ENCODE results near the gene GEMIN4. TPM values are rescaled to one million over a fixed set of nuclear protein-coding genes. Genes with fewer than 3 reads are reported as not detected.

Gene GEMIN4
- total RNA-seq, 4 donors from 2014 or later: 10.5 to 70.3 (median 12.4) TPM

- in situ Hi-C loops (cut with MboI; ENCODE audit: low pct_ligation_motif_present in 1 of 4, low pct_unique_long_range_greater_than_20kb in 1 of 4, low sequenced_read_pairs in 3 of 4): no loop called here
These were observed 5.9 kb downstream of the GEMIN4 start for GRCh38 chr17:746181-746580.

DNA sequence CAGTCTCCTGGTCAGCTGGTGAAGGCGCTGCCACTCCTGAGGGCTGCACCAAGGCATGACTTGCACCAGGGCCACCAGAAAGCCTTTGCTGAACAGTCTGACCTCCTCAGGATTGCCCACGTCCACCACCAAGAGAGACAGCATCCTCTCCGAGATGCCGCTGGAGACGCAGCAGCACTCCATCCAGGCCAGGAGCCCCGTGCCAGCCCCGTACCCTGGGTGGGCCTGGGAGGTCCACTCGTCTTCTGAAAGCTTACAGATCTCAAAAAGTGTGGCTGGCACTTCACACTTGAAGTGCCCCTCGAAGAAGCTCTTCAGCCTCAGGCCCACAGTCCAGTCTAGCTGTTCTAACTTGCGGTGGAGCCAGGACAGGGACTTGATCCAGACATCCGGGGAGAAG lies 6.7 kb downstream of the GEMIN4 start:
- intact Hi-C loops (cut with DNase I; ENCODE audit: low total_unique reads) (no loop called here), in situ Hi-C loops (cut with MboI; ENCODE audit: low pct_ligation_motif_present in 1 of 4, low pct_unique_long_range_greater_than_20kb in 1 of 4, low sequenced_read_pairs in 3 of 4) (no loop called here)
- TF ChIP-seq POLR2A (IDR thresholded peaks at IDR 0.05): no peak
- TF ChIP-seq EP300 (IDR thresholded peaks at IDR 0.05; ENCODE audit: low read depth): no peak
- TF ChIP-seq CTCF (IDR thresholded peaks at IDR 0.05): no peak
- TF ChIP-seq POLR2AphosphoS5 (IDR thresholded peaks at IDR 0.05): no peak
- peaks cover 0 to 5% (median 2%) of the 10 kb centered on the region in 4 donors for H3K4me1 ChIP-seq
- H3K27ac ChIP-seq: no peak overlapping the region
- H3K27me3 ChIP-seq: no peaks in the 10 kb centered on the region
- WGBS, 2 donors (ENCODE audit: low coverage in 1 of 2): 96% methylated on average over 10 of the region's 11 CpGs; no CpG with 5 or more reads in 1 of the 2 donors
- no peaks in the 10 kb centered on the region for H3K9me3 ChIP-seq
- no peak overlapping the region for H3K4me3 ChIP-seq
- H3K36me3 ChIP-seq: peaks cover 0 to 9% (median 0%) of the 10 kb centered on the region in 4 donors
- no peak for DNase-seq

More at GRCh38 chr17:746181-746580, 5.9 kb downstream of the GEMIN4 start:
- H3K27ac ChIP-seq: no peak overlapping the region
- H3K4me1 ChIP-seq: peaks cover 6 to 13% (median 9%) of the 10 kb centered on the region in 4 donors
- no peaks in the 10 kb centered on the region for H3K27me3 ChIP-seq
- H3K9me3 ChIP-seq: no peaks in the 10 kb centered on the region
- no peak overlapping the region for H3K4me3 ChIP-seq
- peaks cover 0 to 9% (median 0%) of the 10 kb centered on the region in 4 donors for H3K36me3 ChIP-seq
- intact Hi-C loops (cut with DNase I; ENCODE audit: low total_unique reads): no loop called here
- WGBS, 2 donors (ENCODE audit: low coverage in 1 of 2): 86% methylated on average over 9 of the region's 9 CpGs; no CpG with 5 or more reads in 1 of the 2 donors
- TF ChIP-seq CTCF (IDR thresholded peaks at IDR 0.05) (no peak), EP300 (IDR thresholded peaks at IDR 0.05; ENCODE audit: low read depth) (no peak), POLR2AphosphoS5 (IDR thresholded peaks at IDR 0.05) (no peak), POLR2A (IDR thresholded peaks at IDR 0.05) (no peak)
- DNase-seq: no peak

DNA sequence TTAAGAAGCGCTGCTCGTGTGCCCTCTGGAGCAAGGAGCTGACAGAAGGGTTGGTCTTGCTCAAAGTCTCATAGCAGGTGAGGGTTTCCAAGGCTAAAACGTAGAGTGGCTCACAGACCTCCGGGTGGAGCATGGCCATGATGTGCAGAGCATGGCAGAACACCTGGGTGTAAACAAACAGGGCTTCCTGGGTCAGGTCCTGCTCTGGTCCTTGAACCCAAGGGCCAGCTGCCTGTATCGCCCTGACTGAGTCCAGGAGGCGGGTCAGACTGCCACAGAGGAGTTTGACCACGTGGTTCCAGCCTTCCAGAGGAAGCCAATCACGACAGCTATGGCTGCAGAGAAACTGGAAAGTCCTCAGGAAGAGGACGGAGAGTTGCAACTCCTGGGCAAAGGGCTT lies 7.1 kb downstream of the GEMIN4 start:
- intact Hi-C loops (cut with DNase I; ENCODE audit: low total_unique reads) (no loop called here), in situ Hi-C loops (cut with MboI; ENCODE audit: low pct_ligation_motif_present in 1 of 4, low pct_unique_long_range_greater_than_20kb in 1 of 4, low sequenced_read_pairs in 3 of 4) (no loop called here)
- Histone ChIP-seq H3K4me1 (peaks cover 0 to under 1% (median 0%) of the 10 kb centered on the region in 4 donors), H3K27ac (no peak overlapping the region), H3K4me3 (no peak overlapping the region), H3K36me3 (peaks cover 0 to 9% (median 0%) of the 10 kb centered on the region in 4 donors), H3K9me3 (no peaks in the 10 kb centered on the region), H3K27me3 (no peaks in the 10 kb centered on the region)
- 85 to 100% methylated on average over 1 to 9 of the region's 9 CpGs for WGBS, 2 donors (ENCODE audit: low coverage in 1 of 2)
- no peak for DNase-seq
- no peak for TF ChIP-seq EP300 (IDR thresholded peaks at IDR 0.05; ENCODE audit: low read depth)

DNA sequence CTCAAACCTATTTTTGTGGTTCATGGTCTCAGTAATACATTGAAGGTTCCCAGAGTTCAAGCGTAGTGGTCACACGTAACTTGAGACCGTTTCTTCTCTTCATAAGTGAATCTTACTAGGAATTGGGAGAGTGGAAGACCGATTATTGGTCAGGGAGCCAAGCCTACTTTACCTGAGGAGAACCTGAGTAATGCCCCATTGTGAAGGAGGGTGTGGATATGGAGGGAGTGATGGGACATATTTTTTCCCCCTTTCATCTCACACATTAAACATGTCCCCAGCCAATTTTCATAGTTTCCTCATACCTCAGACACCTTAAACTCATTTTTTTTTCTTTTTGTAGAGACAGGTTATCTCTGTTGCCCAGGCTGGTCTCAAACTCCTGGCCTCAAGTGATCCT lies 8.9 kb downstream of the GEMIN4 start:
- no peaks in the 10 kb centered on the region for H3K9me3 ChIP-seq
- no peaks in the 10 kb centered on the region for H3K4me1 ChIP-seq
- TF ChIP-seq CTCF (IDR thresholded peaks at IDR 0.05) (no peak), POLR2AphosphoS5 (IDR thresholded peaks at IDR 0.05) (no peak), POLR2A (IDR thresholded peaks at IDR 0.05) (no peak), EP300 (IDR thresholded peaks at IDR 0.05; ENCODE audit: low read depth) (no peak)
- no peak overlapping the region for H3K27ac ChIP-seq
- 90 to 94% methylated on average over 4 of the region's 4 CpGs for WGBS, 2 donors (ENCODE audit: low coverage in 1 of 2)
- intact Hi-C loops (cut with DNase I; ENCODE audit: low total_unique reads): no loop called here
- peaks cover 0 to 9% (median 0%) of the 10 kb centered on the region in 4 donors for H3K36me3 ChIP-seq
- no peak for DNase-seq
- no peaks in the 10 kb centered on the region for H3K27me3 ChIP-seq
- in situ Hi-C loops (cut with MboI; ENCODE audit: low pct_ligation_motif_present in 1 of 4, low pct_unique_long_range_greater_than_20kb in 1 of 4, low sequenced_read_pairs in 3 of 4): no loop called here
- no peak overlapping the region for H3K4me3 ChIP-seq

Data from transverse colon (tissue), 4 donors.